Activated T-helper 1 cell treated with anti-CD3 and anti-CD28 coated beads, Interleukin-12 subunit alpha, Interleukin-12 subunit beta, Interleukin-2, Interleukin-4 antibody, amounts not matched to agents 30 ng/mL and 10 ng/mL and 1 ng/mL, durations not matched to agents 14 hours and 24 hours and 36 hours (primary cell): ENCODE results near the gene PPP1R1A. TPM values are rescaled to one million over a fixed set of nuclear protein-coding genes. Genes with fewer than 3 reads are reported as not detected.
A peak's percentile ranks its signal among the peaks of the same experiment; 100 is the strongest.

ENCODE experiments used
- DNase-seq: peaks from one replicate; pipeline ENCODE4 v3.0.0; 2021; ENCODE audit warnings: low spot score
- H3K27ac Mint-ChIP-seq: one replicate; pipeline ENCODE4 v1.8.0; 2021; ENCODE audit warnings: mild to moderate bottlenecking, mixed read lengths
- H3K27me3 Mint-ChIP-seq: one replicate; pipeline ENCODE4 v1.8.0; 2022; ENCODE audit warnings: mild to moderate bottlenecking, moderate library complexity, mixed read lengths; ENCODE audit not compliant: insufficient read depth
- H3K36me3 Mint-ChIP-seq: one replicate; pipeline ENCODE4 v1.8.0; 2021; ENCODE audit warnings: low read depth, mixed read lengths
- H3K4me1 Mint-ChIP-seq: one replicate; pipeline ENCODE4 v1.8.0; 2021; ENCODE audit warnings: low read depth, mixed read lengths
- H3K4me3 Mint-ChIP-seq: one replicate; pipeline ENCODE4 v1.8.0; 2021; ENCODE audit warnings: mild to moderate bottlenecking, moderate library complexity, mixed read lengths
- H3K9me3 Mint-ChIP-seq: one replicate; pipeline ENCODE4 v1.8.0; 2021; ENCODE audit warnings: mixed read lengths
- intact Hi-C: fragments of 100-400 bp; cut with micrococcal nuclease; formaldehyde crosslinking; loops from one replicate; pipeline ENCODE4 v1.15.1; 2024
- total RNA-seq: library from RNA; stranded (reverse); gene quantifications from 2 replicates; pipeline ENCODE4 v1.2.3, GENCODE V29; 2022

Gene PPP1R1A
- total RNA-seq, 1 donor from 2014 or later = not detected

DNA sequence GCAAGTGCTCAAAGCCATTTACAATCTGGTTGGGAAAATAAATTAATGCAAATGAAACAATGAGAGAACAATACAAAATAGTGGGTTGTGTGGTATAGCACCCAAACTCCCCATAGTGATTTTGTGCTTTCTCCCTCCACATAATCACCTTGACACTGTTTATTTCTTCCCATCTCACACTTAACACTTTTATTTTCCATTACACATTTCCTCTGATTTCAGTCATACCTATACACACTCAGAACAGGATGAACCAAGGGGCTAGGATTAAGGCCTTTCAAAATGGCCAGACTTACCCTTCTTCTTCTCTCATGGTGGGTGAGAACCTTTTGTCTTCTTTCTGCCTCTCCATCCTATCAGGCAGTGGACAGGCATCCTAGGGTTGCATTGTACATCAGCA lies 53.0 kb downstream of the PPP1R1A start:
- Mint-ChIP-seq H3K4me3 (no peak overlapping the region), H3K4me1 (peaks cover 15% of the 10 kb centered on the region), H3K27ac (peak overlapping the region; percentile 18), H3K9me3 (no peaks in the 10 kb centered on the region), H3K36me3 (peaks cover 84% of the 10 kb centered on the region), H3K27me3 (no peaks in the 10 kb centered on the region)
- intact Hi-C loops = loop anchor here (1.0 kb wide), 1 partner anchor 13 kb away; no protein-coding TSS in a partner anchor
- no peak for DNase-seq

GRCh38 chr12:54529581-54529980 lies 58.9 kb downstream of the PPP1R1A start:
- H3K4me3 Mint-ChIP-seq = no peak overlapping the region
- no peak overlapping the region for H3K27ac Mint-ChIP-seq
- no peaks in the 10 kb centered on the region for H3K9me3 Mint-ChIP-seq
- intact Hi-C loops = loop anchor here (10.0 kb wide), 1 partner anchor 455 kb away; the partner anchor contains the start of gene TESPA1
- no peaks in the 10 kb centered on the region for H3K4me1 Mint-ChIP-seq
- H3K27me3 Mint-ChIP-seq = no peaks in the 10 kb centered on the region
- no peak for DNase-seq
- H3K36me3 Mint-ChIP-seq = peaks cover 71% of the 10 kb centered on the region

Other genes starting within 250 kb of the PPP1R1A start
- gene GPR84, start 224.2 kb downstream of the PPP1R1A start, total RNA-seq = 2.3 and 2.4 TPM in 2 replicates
- 0.99 and 1.3 TPM in 2 replicates for gene ZNF385A, start 203.9 kb downstream of the PPP1R1A start, total RNA-seq
- gene ITGA5, start 169.4 kb downstream of the PPP1R1A start, total RNA-seq = 31.2 and 31.6 TPM in 2 replicates
- gene GTSF1, start 115.1 kb downstream of the PPP1R1A start, total RNA-seq = 3.9 and 4.4 TPM in 2 replicates
- gene NCKAP1L, start 90.9 kb downstream of the PPP1R1A start, total RNA-seq = 105 TPM in 2 replicates
- gene PDE1B, start 39.1 kb downstream of the PPP1R1A start, total RNA-seq = 29.9 and 30.4 TPM in 2 replicates
- not detected in 2 replicates for gene LACRT, start 46.2 kb upstream of the PPP1R1A start, total RNA-seq
- gene DCD, start 59.7 kb upstream of the PPP1R1A start, total RNA-seq = not detected in 2 replicates